GM10248 (cell line): ENCODE results near the gene USF1.

ENCODE experiments used
- CTCF ChIA-PET: fragments of 300-600 bp; sonication (Branson Sonifier 250); formaldehyde crosslinking; extraction: SDS; loops from one replicate; lab custom pipeline; 2021; ENCODE audit warnings: antibody characterized with exemption; lab: Yijun Ruan, JAX
- POLR2A ChIA-PET: fragments of 350-650 bp; sonication (Branson Sonifier 250); formaldehyde crosslinking; extraction: SDS; loops from one replicate; lab custom pipeline; 2020; ENCODE audit warnings: antibody characterized with exemption; lab: Yijun Ruan, JAX
- DNase-seq: peaks from one replicate; pipeline ENCODE4 v3.0.0; 2012; ENCODE audit errors: extremely low spot score
- CTCF ChIP-seq: IDR thresholded peaks from 2 replicates; pipeline ENCODE4 v1.5.1; 2012; ENCODE audit warnings: mild to moderate bottlenecking, low read depth; ENCODE audit errors: extremely low read depth, missing control alignments, control extremely low read depth

Gene USF1

GRCh38 chr1:161080441-161081405 is 34.9 kb upstream of the USF1 start:
- DNase-seq = no peak
- POLR2A ChIA-PET = no interaction called here
- CTCF ChIA-PET = interaction anchor here (0.7 to 9.2 kb wide), 4 partner anchors 9 to 303 kb away, joined by 3 to 91 read pairs (median 5); partner anchors contain the start of gene KLHDC9
- no peak for TF ChIP-seq CTCF

GRCh38 chr1:161079436-161080110 is 33.8 kb upstream of the USF1 start:
- TF ChIP-seq CTCF = no peak
- no peak for DNase-seq
- POLR2A ChIA-PET = no interaction called here
- CTCF ChIA-PET = interaction anchor here (1.2 to 9.2 kb wide), 5 partner anchors 9 to 68 kb away, joined by 3 to 91 read pairs (median 3); partner anchors contain the start of genes KLHDC9 and NECTIN4

- ChIA-PET POLR2A (no interaction called here), CTCF (interaction anchor here (0.7 to 10.8 kb wide), 3 partner anchors 9 to 21 kb away, joined by 3 to 137 read pairs (median 73); partner anchors contain the start of genes KLHDC9 and NECTIN4)
- DNase-seq = no peak
- no peak for TF ChIP-seq CTCF
These were observed 31.6 kb upstream of the USF1 start for GRCh38 chr1:161077426-161077825.

GRCh38 chr1:161076410-161076809 is 30.6 kb upstream of the USF1 start:
- no peak for TF ChIP-seq CTCF
- no peak for DNase-seq
- POLR2A ChIA-PET = no interaction called here
- CTCF ChIA-PET = interaction anchor here (0.7 to 10.8 kb wide), 4 partner anchors 10 to 307 kb away, joined by 3 to 137 read pairs (median 38); partner anchors contain the start of genes KLHDC9 and NECTIN4

DNA sequence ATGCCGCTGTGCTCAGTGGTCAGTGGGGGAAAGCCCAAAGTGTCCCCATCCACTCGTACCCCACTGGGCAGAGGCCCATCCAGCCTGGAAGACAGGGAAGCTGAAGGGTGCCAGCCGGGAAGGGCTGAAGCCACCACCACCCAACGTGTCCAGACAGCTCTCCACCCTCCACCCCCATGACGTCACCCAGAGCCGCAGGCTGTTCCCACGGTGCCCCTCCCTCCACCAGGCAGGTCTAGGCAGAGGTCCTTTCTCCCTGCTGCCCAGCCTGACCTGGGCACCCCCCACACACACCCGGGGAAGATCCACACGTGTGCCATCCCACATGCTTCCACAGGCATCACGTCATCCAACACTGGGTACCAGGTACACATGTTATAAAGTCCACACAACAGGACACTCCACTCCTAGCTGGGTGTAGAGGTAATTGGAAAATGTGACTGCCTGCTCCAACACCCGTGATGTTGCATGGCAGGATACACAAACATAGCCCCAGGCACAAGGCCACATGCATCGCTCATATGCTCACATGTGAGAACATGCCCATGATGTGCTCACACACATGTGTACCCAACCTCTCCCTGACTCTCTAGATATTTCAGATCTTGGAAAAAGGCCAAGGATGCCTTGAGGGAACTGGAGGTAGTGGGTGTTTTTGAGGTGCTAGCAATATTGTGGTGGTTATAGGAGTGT is 29.0 kb upstream of the USF1 start:
- ChIA-PET POLR2A (no interaction called here), CTCF (interaction anchor here (8.3 to 10.8 kb wide), 2 partner anchors 11 to 23 kb away, joined by 73 to 137 read pairs; partner anchors contain the start of genes KLHDC9 and NECTIN4)
- TF ChIP-seq CTCF = no peak

More for the DNA sequence above, 29.0 kb upstream of the USF1 start:
- DNase-seq = no peak
